Loucy (cell line): ENCODE results near the gene TSPAN3.

Experiments
- H2AFZ ChIP-seq: fragments of 200-600 bp; sonication (generic); 2 replicates; pipeline ENCODE4 v1.6.0; 2016; ENCODE audit warnings: antibody characterized with exemption, mild to moderate bottlenecking, low read length, moderate library complexity
- H3F3A ChIP-seq: fragments of 200-600 bp; 2 replicates; pipeline ENCODE4 v1.6.0; 2016; ENCODE audit warnings: antibody characterized with exemption, low read depth, mild to moderate bottlenecking
- H3K27me3 ChIP-seq: fragments of 200-600 bp; sonication (generic); 2 replicates; pipeline ENCODE4 v1.6.1; 2014; ENCODE audit warnings: low read length, mild to moderate bottlenecking; ENCODE audit not compliant: insufficient read depth, poor library complexity, severe bottlenecking
- H3K36me3 ChIP-seq: fragments of 200-600 bp; sonication (generic); 2 replicates; pipeline ENCODE4 v1.6.1; 2016; ENCODE audit warnings: low read length; ENCODE audit not compliant: insufficient read depth
- H3K4me1 ChIP-seq: fragments of 200-600 bp; sonication (generic); 2 replicates; pipeline ENCODE4 v1.5.1; 2014; ENCODE audit warnings: low read length, mild to moderate bottlenecking; ENCODE audit not compliant: insufficient read depth, poor library complexity, severe bottlenecking
- H3K4me2 ChIP-seq: fragments of 200-600 bp; sonication (generic); 2 replicates; pipeline ENCODE4 v1.6.0; 2014; ENCODE audit warnings: antibody characterized with exemption, low read length, low read depth, mild to moderate bottlenecking; ENCODE audit not compliant: poor library complexity, severe bottlenecking
- H3K4me3 ChIP-seq: fragments of 200-600 bp; sonication (generic); 2 replicates; pipeline ENCODE4 v1.5.1; 2014; ENCODE audit warnings: low read length, mild to moderate bottlenecking, mixed read lengths; ENCODE audit not compliant: poor library complexity, severe bottlenecking
- H3K79me2 ChIP-seq: fragments of 200-600 bp; sonication (generic); 2 replicates; pipeline ENCODE4 v1.6.1; 2014; ENCODE audit warnings: low read length; ENCODE audit not compliant: insufficient read depth
- H3K9ac ChIP-seq: fragments of 200-600 bp; sonication (generic); 2 replicates; pipeline ENCODE4 v1.6.0; 2014; ENCODE audit warnings: mild to moderate bottlenecking, low read depth, low read length, moderate library complexity; ENCODE audit not compliant: poor library complexity, severe bottlenecking
- H3K9me2 ChIP-seq: fragments of 200-600 bp; sonication (generic); replicated peaks from 2 replicates; pipeline ENCODE4 v1.6.1; 2016; ENCODE audit warnings: low read depth, low read length, mixed read lengths
- H3K9me3 ChIP-seq: fragments of 200-600 bp; sonication (generic); 2 replicates; pipeline ENCODE4 v1.6.1; 2014; ENCODE audit warnings: mild to moderate bottlenecking, antibody characterized with exemption, low read length, low read depth; ENCODE audit not compliant: insufficient read depth
- H4K20me1 ChIP-seq: fragments of 200-600 bp; sonication (generic); 2 replicates; pipeline ENCODE4 v1.6.0; 2014; ENCODE audit warnings: antibody characterized with exemption, low read length, mild to moderate bottlenecking; ENCODE audit not compliant: insufficient read depth, poor library complexity, severe bottlenecking
- CTCF ChIP-seq: fragments of 200-600 bp; sonication (generic); conservative IDR thresholded peaks from 2 replicates; pipeline ENCODE4 v1.5.1; 2014; ENCODE audit warnings: mild to moderate bottlenecking, antibody characterized with exemption, low read length
- EZH2phosphoT487 ChIP-seq: fragments of 200-600 bp; IDR thresholded peaks from 2 replicates; pipeline ENCODE4 v1.6.1; 2018; ENCODE audit warnings: antibody characterized with exemption, mild to moderate bottlenecking, moderate library complexity, borderline replicate concordance

TSPAN3 gene

GRCh38 chr15:77118882-77119321, 48.0 kb upstream of the TSPAN3 start:
- H4K20me1 ChIP-seq = no peaks in the 10 kb centered on the region
- TF ChIP-seq EZH2phosphoT487 = no peak
- TF ChIP-seq CTCF = peak; percentile 96
- H3K79me2 ChIP-seq = no peaks in the 10 kb centered on the region
- no peak overlapping the region for H2AFZ ChIP-seq
- H3K4me3 ChIP-seq = peak overlapping the region; percentile 30
- no peaks in the 10 kb centered on the region for H3K27me3 ChIP-seq
- H3K9me2 ChIP-seq = no peaks in the 10 kb centered on the region
- H3K9ac ChIP-seq = peak overlapping the region; percentile 22
- H3K9me3 ChIP-seq = no peaks in the 10 kb centered on the region
- H3K4me1 ChIP-seq = peaks cover 7% of the 10 kb centered on the region
- no peaks in the 10 kb centered on the region for H3F3A ChIP-seq
- peaks cover 10% of the 10 kb centered on the region; the same call in 1 of the 2 replicates for H3K36me3 ChIP-seq
- H3K4me2 ChIP-seq = peak overlapping the region; percentile 53

- H3K4me2 ChIP-seq = no peak overlapping the region
- H3K4me3 ChIP-seq = no peak overlapping the region
- no peak for TF ChIP-seq EZH2phosphoT487
- no peak for TF ChIP-seq CTCF
- H3K9ac ChIP-seq = no peak overlapping the region
- peaks cover 7% of the 10 kb centered on the region for H3K4me1 ChIP-seq
- peaks cover 14% of the 10 kb centered on the region; the same call in 1 of the 2 replicates for H3K36me3 ChIP-seq
- no peaks in the 10 kb centered on the region for H4K20me1 ChIP-seq
- H3K79me2 ChIP-seq = no peaks in the 10 kb centered on the region
- no peaks in the 10 kb centered on the region for H3K9me3 ChIP-seq
- no peaks in the 10 kb centered on the region for H3K27me3 ChIP-seq
- H3K9me2 ChIP-seq = no peaks in the 10 kb centered on the region
- no peak overlapping the region for H2AFZ ChIP-seq
- H3F3A ChIP-seq = no peaks in the 10 kb centered on the region
Observed at GRCh38 chr15:77115179-77115578, 44.3 kb upstream of the TSPAN3 start.

GRCh38 chr15:77112838-77113504, 42.1 kb upstream of the TSPAN3 start:
- H4K20me1 ChIP-seq = no peaks in the 10 kb centered on the region
- no peak for TF ChIP-seq EZH2phosphoT487
- TF ChIP-seq CTCF = peak; percentile 32
- no peaks in the 10 kb centered on the region for H3K9me3 ChIP-seq
- H3K4me3 ChIP-seq = no peak overlapping the region
- H3K9me2 ChIP-seq = no peaks in the 10 kb centered on the region
- no peaks in the 10 kb centered on the region for H3K27me3 ChIP-seq
- H2AFZ ChIP-seq = no peak overlapping the region
- no peaks in the 10 kb centered on the region for H3K79me2 ChIP-seq
- H3K9ac ChIP-seq = no peak overlapping the region
- no peaks in the 10 kb centered on the region for H3F3A ChIP-seq
- H3K4me1 ChIP-seq = no peaks in the 10 kb centered on the region
- H3K36me3 ChIP-seq = peaks cover 14% of the 10 kb centered on the region; the same call in 1 of the 2 replicates
- no peak overlapping the region for H3K4me2 ChIP-seq
